PC-3 (cell line): ENCODE measurements around the gene MBD6. TPM values are rescaled to one million over a fixed set of nuclear protein-coding genes. Genes with fewer than 3 reads are reported as not detected.
A peak's percentile ranks its signal among the peaks of the same experiment; 100 is the strongest.
"Not testable (repeated sequence)": the region's sequence is repeated elsewhere in the genome, so short reads cannot be mapped to it uniquely, and the experiment has no call there.

Experiments
- ATAC-seq: fragments of 200-7000 bp; cut with Tn5 transposase; 2 replicates; pipeline ENCODE4 v1.9.1; 2020; ENCODE audit warnings: mild to moderate bottlenecking, moderate library complexity
- BruUV-seq: library from RNA; stranded (reverse); fragments of 400-500 nt; replicated peaks from 2 replicates; lab custom pipeline; 2021; lab: Mats Ljungman, UMichigan
- CTCF ChIA-PET: fragments of 300-600 bp; sonication (Branson Sonifier 250); formaldehyde crosslinking; loops from one replicate; lab custom pipeline; 2022; ENCODE audit warnings: antibody characterized with exemption; lab: Charles Lee
- POLR2A ChIA-PET: fragments of 300-600 bp; sonication (Branson Sonifier 250); formaldehyde crosslinking; loops from one replicate; lab custom pipeline; 2022; ENCODE audit warnings: antibody characterized with exemption; ENCODE audit not compliant: unreplicated experiment; lab: Charles Lee
- DNase-seq: peaks from one replicate; pipeline ENCODE4 v3.0.0-alpha.2; 2015
- H2AFZ ChIP-seq: fragments of 300-600 bp; sonication (generic); 2 replicates; pipeline ENCODE4 v1.6.0; 2016; ENCODE audit warnings: antibody characterized with exemption, low read length
- H3F3A ChIP-seq: fragments of 300-600 bp; sonication (generic); one replicate; pipeline ENCODE4 v1.6.0; 2017; ENCODE audit warnings: antibody characterized with exemption, low read length, control low read depth, mild to moderate bottlenecking; ENCODE audit not compliant: unreplicated experiment
- H3K27ac ChIP-seq: fragments of 300-600 bp; sonication (generic); 2 replicates; pipeline ENCODE4 v1.5.1; 2016; ENCODE audit warnings: mild to moderate bottlenecking, low read length
- H3K27me3 ChIP-seq: fragments of 300-600 bp; sonication (generic); 2 replicates; pipeline ENCODE4 v1.6.1; 2016; ENCODE audit warnings: low read length, mixed read lengths
- H3K36me3 ChIP-seq: fragments of 300-600 bp; sonication (generic); 2 replicates; pipeline ENCODE4 v1.6.1; 2016; ENCODE audit warnings: low read depth, mixed run types, low read length, mixed read lengths
- H3K4me1 ChIP-seq: fragments of 300-600 bp; sonication (generic); 2 replicates; pipeline ENCODE4 v1.5.1; 2016; ENCODE audit warnings: low read length; ENCODE audit not compliant: insufficient read depth
- H3K4me2 ChIP-seq: fragments of 300-600 bp; sonication (generic); 2 replicates; pipeline ENCODE4 v1.6.0; 2016; ENCODE audit warnings: low read length
- H3K4me3 ChIP-seq: fragments of 300-600 bp; sonication (generic); 2 replicates; pipeline ENCODE4 v1.5.1; 2016; ENCODE audit warnings: mild to moderate bottlenecking, low read length, mixed read lengths
- H3K79me2 ChIP-seq: fragments of 300-600 bp; sonication (generic); 2 replicates; pipeline ENCODE4 v1.6.1; 2017; ENCODE audit warnings: low read length, mixed read lengths
- H3K9ac ChIP-seq: fragments of 300-600 bp; sonication (generic); 2 replicates; pipeline ENCODE4 v1.6.0; 2016; ENCODE audit warnings: mild to moderate bottlenecking, low read length
- H3K9me2 ChIP-seq: fragments of 300-600 bp; sonication (generic); replicated peaks from 2 replicates; pipeline ENCODE4 v1.6.1; 2016; ENCODE audit warnings: mixed run types, low read length, mixed read lengths
- H3K9me3 ChIP-seq: fragments of 300-600 bp; sonication (generic); 2 replicates; pipeline ENCODE4 v1.6.1; 2016; ENCODE audit warnings: low read length, mixed read lengths
- H4K20me1 ChIP-seq: fragments of 300-600 bp; sonication (generic); 2 replicates; pipeline ENCODE4 v1.6.1; 2016; ENCODE audit warnings: low read length, mixed read lengths
- EZH2 ChIP-seq: fragments of 300-600 bp; sonication (generic); IDR thresholded peaks from one replicate; pipeline ENCODE4 v1.6.1; 2017; ENCODE audit warnings: antibody characterized with exemption, mild to moderate bottlenecking, low read length; ENCODE audit not compliant: unreplicated experiment
- EZH2phosphoT487 ChIP-seq: fragments of 300-600 bp; sonication (generic); IDR thresholded peaks from 2 replicates; pipeline ENCODE4 v1.6.1; 2018; ENCODE audit warnings: mild to moderate bottlenecking, antibody characterized with exemption, low read length, borderline replicate concordance
- intact Hi-C: fragments of 100-400 bp; cut with micrococcal nuclease; formaldehyde crosslinking; loops from 2 replicates; pipeline ENCODE4 v1.9.0; 2023
- total RNA-seq: library from RNA; depleted of rRNA; stranded (reverse); fragments of >200 nt; gene quantifications from 2 replicates; pipeline ENCODE4 v1.2.3, GENCODE V29; 2014
- TF ChIP-seq, protein P1 (sequence below): fragments of 300-600 bp; sonication (generic); conservative IDR thresholded peaks from 2 replicates; pipeline ENCODE4 v1.5.1; 2017; ENCODE audit warnings: antibody characterized with exemption, low read depth, mild to moderate bottlenecking, low read length

MBD6 gene
- total RNA-seq, 1 experiment from 2014 or later: 13.2 TPM

- Histone ChIP-seq H3K4me1 (no peaks in the 10 kb centered on the region), H3K79me2 (no peaks in the 10 kb centered on the region), H3K9me3 (no peaks in the 10 kb centered on the region), H3K9me2 (no peaks in the 10 kb centered on the region), H2AFZ (no peak overlapping the region), H3K9ac (no peak overlapping the region), H3K27me3 (no peaks in the 10 kb centered on the region), H3K36me3 (no peaks in the 10 kb centered on the region), H3K27ac (no peak overlapping the region), H4K20me1 (no peaks in the 10 kb centered on the region), H3F3A (no peaks in the 10 kb centered on the region), H3K4me3 (no peak overlapping the region), H3K4me2 (no peak overlapping the region)
- ChIA-PET POLR2A (no interaction called here), CTCF (no interaction called here)
- BruUV-seq: no TSS peak
- DNase-seq (no peak), ATAC-seq (no peak)
- intact Hi-C loops: no loop called here
- TF ChIP-seq, protein P1, sequence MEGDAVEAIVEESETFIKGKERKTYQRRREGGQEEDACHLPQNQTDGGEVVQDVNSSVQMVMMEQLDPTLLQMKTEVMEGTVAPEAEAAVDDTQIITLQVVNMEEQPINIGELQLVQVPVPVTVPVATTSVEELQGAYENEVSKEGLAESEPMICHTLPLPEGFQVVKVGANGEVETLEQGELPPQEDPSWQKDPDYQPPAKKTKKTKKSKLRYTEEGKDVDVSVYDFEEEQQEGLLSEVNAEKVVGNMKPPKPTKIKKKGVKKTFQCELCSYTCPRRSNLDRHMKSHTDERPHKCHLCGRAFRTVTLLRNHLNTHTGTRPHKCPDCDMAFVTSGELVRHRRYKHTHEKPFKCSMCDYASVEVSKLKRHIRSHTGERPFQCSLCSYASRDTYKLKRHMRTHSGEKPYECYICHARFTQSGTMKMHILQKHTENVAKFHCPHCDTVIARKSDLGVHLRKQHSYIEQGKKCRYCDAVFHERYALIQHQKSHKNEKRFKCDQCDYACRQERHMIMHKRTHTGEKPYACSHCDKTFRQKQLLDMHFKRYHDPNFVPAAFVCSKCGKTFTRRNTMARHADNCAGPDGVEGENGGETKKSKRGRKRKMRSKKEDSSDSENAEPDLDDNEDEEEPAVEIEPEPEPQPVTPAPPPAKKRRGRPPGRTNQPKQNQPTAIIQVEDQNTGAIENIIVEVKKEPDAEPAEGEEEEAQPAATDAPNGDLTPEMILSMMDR: no peak
- TF ChIP-seq EZH2 (no peak), EZH2phosphoT487 (no peak)
Observed at GRCh38 chr12:57554897-57555296, 32.3 kb downstream of the MBD6 start.

GRCh38 chr12:57558864-57559263 lies 36.2 kb downstream of the MBD6 start:
- H3K9me2 ChIP-seq: no peaks in the 10 kb centered on the region
- intact Hi-C loops: no loop called here
- H4K20me1 ChIP-seq: no peaks in the 10 kb centered on the region
- H3K27ac ChIP-seq: no peak overlapping the region
- ChIA-PET POLR2A (no interaction called here), CTCF (no interaction called here)
- no peaks in the 10 kb centered on the region for H3K79me2 ChIP-seq
- H3K9ac ChIP-seq: no peak overlapping the region
- no peaks in the 10 kb centered on the region for H3K4me1 ChIP-seq
- no peaks in the 10 kb centered on the region for H3K36me3 ChIP-seq
- H3K4me2 ChIP-seq: no peak overlapping the region
- no peak for DNase-seq
- ATAC-seq: no peak
- no peak overlapping the region for H3K4me3 ChIP-seq
- BruUV-seq: no TSS peak
- TF ChIP-seq, protein P1: no peak
- H3K9me3 ChIP-seq: no peaks in the 10 kb centered on the region
- H2AFZ ChIP-seq: no peak overlapping the region
- H3K27me3 ChIP-seq: peaks cover 6% of the 10 kb centered on the region; the same call in 1 of the 2 replicates
- H3F3A ChIP-seq: no peaks in the 10 kb centered on the region

DNA sequence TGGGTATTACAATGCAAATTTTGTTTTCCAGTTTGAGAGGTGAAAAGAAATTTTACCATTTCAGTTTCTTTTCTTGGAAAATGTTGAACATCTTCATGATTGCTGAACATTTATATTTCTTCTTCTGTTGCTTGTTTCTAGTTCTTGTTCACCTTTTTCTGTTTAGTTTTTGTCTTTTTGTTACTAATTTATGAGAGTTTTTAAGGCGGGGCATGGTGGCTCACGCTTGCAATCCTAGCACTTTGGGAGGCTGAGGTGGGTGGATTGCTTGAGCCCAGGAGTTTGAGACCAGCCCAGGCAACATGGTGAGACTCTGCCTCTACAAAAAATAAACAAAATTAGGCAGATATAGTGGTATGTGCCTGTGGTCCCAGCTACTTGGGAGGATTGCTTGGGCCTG lies 37.9 kb downstream of the MBD6 start:
- Histone ChIP-seq H3K9ac (no peak overlapping the region), H2AFZ (no peak overlapping the region), H3K4me3 (no peak overlapping the region), H3K79me2 (no peaks in the 10 kb centered on the region), H3K9me3 (no peaks in the 10 kb centered on the region), H3K9me2 (no peaks in the 10 kb centered on the region), H3K27ac (no peak overlapping the region), H3K4me1 (no peaks in the 10 kb centered on the region), H3F3A (no peaks in the 10 kb centered on the region), H3K4me2 (no peak overlapping the region), H4K20me1 (no peaks in the 10 kb centered on the region), H3K36me3 (no peaks in the 10 kb centered on the region), H3K27me3 (peaks cover 12% of the 10 kb centered on the region; the same call in 1 of the 2 replicates)
- CTCF ChIA-PET: no interaction called here
- TF ChIP-seq EZH2 (no peak), EZH2phosphoT487 (no peak)
- TF ChIP-seq, protein P1: no peak
- no TSS peak for BruUV-seq
- intact Hi-C loops: no loop called here
- no peak for ATAC-seq
- POLR2A ChIA-PET: no interaction called here
- no peak for DNase-seq

DNA sequence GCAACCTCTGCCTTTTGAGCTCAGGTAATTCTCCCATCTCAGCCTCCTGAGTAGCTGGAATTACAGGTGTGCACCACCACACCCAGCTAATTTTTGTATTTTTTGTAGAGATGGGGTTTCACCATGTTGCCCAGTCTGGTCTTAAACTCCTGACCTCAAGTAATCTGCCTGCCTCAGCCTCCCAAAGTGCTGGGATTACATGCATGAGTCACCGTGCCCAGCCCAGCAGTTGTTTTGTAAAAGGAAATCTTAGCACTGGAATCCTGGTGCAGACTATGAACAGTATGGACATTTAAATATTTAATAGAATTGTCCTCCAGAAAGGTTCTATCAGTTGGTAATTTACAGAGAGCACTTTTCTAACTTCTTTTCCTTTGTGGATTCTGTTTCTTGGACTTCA lies 38.5 kb downstream of the MBD6 start:
- DNase-seq: peak; percentile 27
- H3K27ac ChIP-seq, H2AFZ ChIP-seq, H3K4me1 ChIP-seq, H3K9ac ChIP-seq, H3F3A ChIP-seq, H3K79me2 ChIP-seq, H3K9me2 ChIP-seq, H3K36me3 ChIP-seq, H3K4me3 ChIP-seq, H3K9me3 ChIP-seq, CTCF ChIA-PET, BruUV-seq, H3K4me2 ChIP-seq, intact Hi-C loops, POLR2A ChIA-PET, H4K20me1 ChIP-seq: not testable (repeated sequence)
- peaks cover 12% of the 10 kb centered on the region; the same call in 1 of the 2 replicates for H3K27me3 ChIP-seq
- ATAC-seq: 0 out of 2 replicates have a peak, but pooled peaks have one; percentile 50
